RPMI8226 (cell line): ENCODE data around the gene BTBD2.

Source experiments
- DNase-seq: peaks from one replicate; pipeline ENCODE4 v3.0.0-alpha.2; 2015

The BTBD2 gene

DNA sequence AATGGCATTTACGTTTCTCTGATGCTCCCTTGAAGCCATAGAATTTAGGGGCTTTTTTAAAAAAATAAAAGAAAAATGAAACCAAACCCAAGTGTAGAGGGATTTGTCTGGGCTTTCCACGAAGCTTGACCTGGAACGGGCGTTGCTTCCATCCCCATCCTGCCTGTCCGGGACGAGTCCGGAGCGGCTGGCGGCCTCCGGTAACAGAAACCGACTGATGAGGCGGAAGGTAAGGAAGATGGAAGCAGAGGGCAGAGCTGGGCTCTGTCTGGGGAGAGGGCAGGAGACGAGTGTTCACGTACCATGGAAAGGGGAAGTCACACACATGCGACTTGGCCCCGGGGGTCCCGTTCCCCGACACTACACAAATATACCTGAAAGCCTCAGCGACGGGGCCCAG is 34.3 kb downstream of the BTBD2 start:
- DNase-seq, result no peak

DNA sequence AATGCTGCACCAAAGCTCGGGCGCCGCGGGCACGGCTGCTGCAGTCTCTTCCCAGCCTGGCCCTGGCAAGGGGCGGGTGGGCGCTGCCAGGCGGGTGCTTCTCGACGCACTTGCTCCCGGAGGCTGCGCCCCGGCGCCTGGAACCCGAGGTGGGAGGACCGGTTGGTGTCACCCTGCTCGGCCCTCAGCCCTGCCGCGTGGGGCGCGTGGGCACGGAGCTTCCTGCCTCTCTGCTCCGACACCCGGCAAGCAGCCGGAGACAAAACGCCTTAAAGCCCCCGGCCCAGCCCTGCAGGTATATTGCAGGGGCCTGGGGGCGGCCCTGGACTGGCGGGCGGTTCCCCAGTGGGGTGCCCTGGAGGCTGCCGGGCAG is 34.7 kb downstream of the BTBD2 start:
- no peak for DNase-seq

DNA sequence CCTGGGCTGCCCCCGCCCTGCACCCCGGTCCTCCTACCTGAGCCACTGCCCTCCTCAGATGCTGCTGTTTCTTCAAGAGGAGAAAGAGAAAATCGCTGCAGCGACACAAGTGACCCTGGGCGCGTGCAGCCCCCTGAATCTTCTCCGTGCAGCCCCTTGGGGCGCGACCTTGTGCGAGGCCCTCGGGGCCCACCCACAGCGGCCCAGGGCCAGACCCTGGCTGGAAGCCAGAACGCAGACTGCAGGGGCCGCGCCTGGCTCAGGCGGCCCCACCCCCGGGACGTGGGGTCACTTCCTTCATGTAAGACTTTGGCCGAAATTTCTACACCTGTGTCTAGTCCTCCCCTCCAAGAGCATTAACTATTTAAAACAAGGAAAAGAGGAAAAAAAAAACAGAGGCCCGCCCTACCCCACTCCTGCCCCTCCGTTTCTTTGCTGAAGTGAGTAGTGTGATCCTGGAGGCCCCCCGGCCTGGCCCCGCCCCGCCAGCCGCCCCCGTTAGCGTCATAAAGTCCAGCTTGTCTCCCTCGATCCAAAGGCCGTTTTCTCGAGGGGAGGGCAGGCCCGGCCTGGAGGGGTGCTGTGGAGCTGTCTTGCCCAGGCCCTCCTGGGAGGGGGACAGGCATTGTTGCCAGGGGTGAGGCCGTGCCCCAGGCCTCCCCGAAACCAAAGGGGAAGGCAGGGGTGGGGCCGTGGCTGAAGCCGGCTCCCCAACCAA is 35.3 kb downstream of the BTBD2 start:
- DNase-seq, result no peak

DNA sequence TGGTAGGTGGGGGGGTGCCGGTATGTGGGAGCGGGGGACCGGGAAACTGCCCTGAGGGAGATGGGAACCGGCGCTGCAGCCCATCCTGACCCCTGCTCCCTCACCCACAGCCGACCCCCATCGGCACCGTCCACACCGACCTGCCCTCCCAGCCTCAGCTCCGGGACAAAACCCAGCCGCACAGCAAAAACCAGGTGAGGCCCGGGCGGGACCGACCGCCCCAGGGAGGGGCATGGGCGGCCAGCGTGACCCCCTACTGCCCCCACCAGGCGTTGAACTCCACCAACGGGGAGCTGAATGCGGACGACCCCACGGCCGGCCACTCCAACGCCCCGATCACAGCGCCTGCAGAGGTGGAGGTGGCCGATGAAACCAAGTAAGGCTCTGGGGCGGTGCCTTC is 35.9 kb downstream of the BTBD2 start:
- DNase-seq, result no peak

DNA sequence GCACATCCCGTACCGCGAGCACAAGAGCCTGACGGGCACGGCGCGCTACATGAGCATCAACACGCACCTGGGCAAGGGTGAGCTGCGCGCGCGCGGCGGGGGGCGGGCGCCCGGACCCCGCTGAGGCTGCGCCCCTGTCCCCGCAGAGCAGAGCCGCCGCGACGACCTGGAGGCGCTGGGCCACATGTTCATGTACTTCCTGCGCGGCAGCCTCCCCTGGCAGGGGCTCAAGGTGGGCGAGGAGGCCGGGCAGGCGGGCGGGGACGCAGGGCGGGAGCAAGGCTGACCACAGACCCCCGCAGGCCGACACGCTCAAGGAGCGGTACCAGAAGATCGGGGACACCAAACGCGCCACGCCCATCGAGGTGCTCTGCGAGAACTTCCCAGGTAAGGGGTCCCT is 36.5 kb downstream of the BTBD2 start:
- DNase-seq, result no peak

DNA sequence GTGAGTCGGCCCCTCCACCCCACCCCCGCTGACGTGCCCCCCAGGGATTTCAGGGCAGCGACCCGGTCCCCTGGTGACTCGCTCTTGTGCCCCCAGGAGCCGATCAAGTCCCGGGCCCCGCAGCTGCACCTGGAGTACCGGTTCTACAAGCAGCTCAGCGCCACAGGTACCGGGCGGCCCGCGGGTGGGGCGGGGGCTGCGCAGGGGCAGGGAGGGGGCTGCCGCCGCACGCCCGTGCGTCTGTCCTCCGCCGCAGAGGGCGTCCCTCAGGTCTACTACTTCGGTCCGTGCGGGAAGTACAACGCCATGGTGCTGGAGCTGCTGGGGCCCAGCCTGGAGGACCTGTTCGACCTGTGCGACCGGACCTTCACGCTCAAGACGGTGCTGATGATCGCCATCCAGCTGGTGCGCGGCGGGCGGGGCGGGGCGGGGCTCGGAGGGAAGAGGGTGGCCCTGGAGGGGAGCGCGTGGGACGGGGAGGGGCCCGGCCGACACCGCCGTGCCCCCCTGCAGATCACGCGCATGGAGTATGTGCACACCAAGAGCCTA is 37.1 kb downstream of the BTBD2 start:
- no peak for DNase-seq

DNA sequence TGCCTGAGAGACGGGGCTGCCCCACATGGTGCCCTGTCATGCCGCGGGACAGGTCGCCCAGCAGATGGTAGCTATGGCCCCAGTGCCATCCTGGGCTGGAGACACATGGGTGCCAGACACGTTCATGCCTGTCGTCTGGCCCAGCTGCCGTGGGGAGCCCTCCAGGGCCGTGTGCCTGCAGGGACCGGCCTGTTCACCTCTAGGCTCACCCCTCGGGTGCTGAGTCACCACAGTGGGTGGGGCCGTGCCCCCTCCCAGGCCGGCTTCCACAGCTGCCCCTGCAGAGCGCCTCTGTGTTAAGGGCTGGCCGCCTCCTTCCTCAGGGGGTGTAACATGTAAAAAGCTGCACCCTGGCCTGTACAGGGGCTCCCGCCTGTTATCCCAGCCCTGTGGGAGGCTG is 38.4 kb downstream of the BTBD2 start:
- no peak for DNase-seq

DNA sequence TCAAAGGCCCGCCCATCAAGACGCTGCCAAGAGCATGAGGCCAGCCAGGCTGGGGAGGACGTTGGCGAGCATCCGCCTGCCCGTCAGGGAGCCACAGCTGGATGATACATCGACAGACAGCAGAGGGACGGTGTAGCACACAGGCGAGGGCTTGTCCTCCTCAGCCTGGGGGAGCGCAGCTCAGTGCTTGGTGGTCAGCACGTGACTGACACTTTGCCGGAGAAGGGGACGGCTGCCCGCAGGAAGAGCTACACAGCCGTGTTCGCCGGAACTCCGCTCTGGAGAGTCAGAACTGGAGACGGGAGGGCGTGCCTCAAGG is 40.4 kb downstream of the BTBD2 start:
- no peak for DNase-seq

DNA sequence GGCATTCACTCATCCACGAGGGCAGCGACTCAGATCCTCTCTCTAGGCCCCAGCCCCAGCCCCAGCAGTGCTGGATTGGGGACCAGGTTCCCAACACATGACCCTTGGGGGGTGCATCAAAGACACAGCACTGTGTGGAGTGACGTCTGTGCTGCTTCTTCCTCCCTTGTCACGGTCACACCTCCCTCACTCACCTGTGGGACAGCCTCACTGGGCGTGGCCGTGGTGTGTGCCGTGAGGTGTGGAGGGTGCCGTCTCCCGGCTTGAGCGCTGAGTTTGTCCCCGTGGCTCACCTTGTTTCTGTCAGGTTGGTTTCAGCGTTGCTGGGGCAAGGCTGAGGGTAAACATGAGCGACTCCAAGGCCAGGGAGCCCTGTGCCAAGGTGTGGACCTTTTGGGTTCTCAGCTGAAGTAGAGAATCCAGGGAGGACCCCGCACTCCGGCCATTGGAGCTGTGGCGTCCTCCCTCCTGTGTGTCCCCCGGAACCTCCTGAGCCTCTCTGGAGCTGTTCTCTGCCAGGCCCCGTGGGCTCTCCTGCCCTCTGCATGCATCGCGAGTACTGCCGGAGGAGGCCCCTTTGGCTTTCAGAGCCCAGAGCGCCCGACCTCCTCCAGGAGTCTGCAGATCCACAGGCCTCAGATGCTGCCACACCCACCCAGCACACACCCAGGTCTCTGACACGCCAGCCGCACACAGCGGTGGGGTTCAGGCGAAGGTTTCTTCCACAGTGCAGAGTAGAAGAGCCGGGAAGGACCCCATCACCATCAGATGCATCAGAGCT is 40.9 kb downstream of the BTBD2 start:
- no peak for DNase-seq

DNA sequence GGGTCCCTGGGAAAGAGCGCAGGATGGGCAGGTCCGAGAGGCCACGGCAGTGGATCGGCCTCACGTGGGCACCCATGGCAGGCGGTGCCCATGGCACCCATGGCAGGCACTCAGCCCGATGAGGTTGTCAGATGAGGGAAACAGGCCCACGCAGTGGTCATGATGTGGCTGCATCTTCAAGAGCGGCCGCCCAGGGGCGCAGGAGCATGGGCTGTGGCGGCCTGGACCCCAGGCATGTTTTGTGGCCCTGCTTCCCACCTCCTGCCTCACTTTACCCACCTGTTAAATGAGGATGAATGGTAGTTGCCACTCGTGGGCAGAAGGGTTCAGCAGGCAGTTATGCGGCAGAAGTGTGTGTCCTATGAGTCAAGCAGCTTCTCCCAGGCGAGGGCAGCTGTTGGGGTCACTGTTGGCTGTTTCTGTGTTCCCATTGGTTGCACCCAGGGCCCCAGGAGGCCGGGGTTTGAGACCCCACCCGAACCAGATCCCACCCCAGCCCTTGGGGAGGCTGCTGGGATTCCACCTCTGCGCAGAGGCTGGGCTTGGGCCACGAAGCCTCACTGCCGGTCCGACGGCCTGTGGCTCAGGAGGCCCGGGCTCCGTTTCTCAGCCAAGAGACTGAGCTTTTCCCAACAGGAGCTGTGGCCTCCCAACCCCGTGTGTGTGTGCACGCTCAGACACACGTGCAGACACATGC is 44.6 kb downstream of the BTBD2 start:
- no peak for DNase-seq

DNA sequence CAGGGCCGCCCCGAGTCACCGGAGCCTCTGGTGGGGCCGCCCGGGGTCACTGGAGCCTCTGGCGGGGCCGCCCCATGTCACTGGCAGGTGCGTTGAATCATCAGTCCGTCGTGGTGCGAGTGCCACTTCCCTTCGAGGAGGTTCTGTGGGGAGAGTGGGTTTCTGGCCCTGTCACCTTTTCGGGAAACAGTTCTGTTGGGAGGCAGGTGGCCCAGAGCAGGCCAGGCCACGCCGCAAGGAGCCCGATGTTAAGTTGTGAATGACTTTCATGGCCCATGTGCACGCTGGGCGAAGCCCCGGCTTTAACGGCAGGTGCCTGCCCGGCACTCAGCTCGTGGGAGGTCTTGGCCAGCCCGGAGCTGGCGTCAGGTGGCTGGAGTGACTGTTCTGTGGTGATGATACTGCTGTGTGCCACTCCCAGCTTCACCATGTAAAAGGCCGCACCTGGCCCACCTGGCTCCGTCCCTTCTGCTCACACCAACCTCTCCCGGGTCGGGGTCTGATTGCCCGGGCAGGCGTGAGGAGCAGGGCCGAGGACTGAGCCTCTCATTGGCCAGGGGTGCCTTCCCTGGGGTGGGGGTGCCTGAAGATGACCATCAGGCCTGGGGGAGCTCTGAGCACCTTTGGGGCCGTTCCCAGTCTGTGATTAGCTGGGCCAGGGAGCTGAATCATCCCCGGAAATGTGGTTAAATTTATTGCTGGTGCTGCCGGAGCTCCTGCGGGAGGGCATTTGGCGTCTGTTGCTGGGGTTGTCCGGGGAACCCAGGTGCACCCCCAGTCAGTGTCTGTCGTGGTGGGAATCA is 45.3 kb downstream of the BTBD2 start:
- no peak for DNase-seq

DNA sequence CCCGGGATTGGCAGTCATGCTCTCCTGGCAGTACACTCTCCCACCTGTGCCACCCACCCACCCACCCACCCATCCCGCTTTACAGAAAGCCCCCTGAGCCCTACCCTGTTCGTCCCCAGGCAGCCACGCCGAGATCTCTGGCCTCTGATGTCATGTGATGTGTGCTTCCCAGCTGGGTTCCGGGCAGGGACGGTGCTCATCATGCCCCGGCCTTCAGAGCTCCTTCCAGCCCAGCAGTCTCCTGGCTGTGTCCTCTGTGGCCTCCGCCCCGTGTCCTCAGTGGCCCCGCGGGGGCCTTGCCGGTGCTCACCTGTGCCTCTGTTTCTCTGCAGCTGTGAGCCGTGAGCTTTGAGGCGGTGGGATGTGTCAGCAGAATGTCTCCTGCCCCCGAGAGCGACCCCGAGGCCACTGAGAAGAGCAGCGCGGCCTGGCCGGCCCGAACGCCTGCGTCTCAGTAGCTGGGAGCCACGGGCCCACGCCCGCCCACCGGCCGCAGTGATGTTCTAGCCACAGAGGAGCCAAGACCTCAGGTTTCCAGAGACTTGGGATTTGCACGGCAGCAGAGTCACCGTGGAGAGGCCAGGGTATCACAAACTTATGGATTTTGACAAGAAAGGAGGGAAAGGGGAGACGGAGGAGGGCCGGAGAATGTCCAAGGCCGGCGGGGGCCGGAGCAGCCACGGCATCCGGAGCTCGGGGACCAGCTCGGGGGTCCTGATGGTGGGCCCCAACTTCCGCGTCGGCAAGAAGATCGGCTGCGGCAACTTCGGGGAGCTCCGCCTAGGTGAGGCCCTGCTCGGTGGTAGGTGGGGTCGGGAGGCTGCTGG is 46.1 kb downstream of the BTBD2 start:
- DNase-seq, result no peak

DNA sequence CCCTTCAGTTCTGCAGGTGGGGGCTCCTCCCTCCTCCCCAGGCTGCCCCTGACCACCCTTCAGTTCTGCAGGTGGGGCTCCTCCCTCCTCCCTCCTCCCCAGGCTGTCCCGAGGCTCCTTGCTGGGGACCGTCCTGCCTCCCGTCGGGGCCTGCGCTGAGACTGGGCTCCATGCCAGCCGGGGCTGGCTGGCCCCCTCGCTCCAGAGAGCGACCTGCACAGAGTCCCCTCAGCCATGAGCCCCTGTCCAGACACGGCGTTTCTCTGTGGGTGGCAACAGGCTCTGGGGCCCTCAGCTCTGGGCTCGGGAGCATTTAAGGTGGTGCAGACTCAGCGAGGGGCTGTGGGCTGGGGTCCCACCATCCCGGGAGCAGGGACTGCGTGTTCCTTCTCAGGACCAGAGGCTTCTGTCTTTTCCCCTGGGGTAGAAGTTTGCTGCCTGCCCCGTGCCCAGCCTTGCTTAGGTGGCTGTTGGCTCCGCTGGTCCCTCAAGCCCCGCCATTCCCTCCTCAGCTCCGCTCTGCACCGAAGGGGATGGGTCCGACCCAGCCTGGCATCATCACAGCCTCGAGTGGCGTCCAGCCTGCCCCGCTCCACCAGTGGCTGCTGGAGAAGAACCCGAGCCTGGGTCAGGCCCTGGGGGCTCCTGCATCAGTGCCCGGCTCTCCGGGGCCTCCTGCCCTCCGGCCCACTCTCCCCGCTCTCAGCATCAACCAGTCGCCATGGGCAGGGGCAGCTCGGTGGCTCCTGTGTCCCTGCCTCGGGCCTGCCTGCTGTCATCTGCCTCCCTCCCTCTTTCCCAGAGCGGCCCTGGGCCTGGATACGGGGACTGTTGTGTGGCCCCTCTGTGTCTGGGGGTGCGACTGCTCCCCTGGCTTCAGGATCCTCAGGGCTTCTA is 47.0 kb downstream of the BTBD2 start:
- DNase-seq, result no peak

DNA sequence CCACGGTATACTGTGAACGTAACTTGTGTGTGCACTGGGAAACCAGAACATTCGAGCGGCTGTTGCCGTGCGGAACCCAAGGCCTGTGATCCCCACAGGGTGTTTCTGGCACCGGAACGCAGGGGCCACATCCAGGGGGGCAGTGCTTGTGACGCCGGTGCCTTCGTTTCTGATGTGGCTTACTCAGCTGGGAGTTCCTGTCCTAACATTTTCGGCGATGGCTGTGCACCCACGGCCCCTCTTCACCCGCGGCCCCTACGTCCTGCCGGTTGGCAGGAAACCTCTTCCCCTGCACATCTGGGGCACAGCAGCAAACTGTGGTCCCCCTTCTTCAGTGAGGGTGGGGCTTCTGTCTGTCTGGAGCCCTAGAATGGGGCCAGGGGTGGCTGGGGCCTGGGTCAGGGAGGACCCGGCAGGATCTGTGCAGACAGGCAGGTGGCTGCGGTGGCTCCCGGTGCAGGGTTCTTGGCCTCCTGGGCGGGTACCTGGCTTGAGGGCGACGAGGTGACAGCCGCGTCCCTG is 48.4 kb downstream of the BTBD2 start:
- DNase-seq, result no peak

DNA sequence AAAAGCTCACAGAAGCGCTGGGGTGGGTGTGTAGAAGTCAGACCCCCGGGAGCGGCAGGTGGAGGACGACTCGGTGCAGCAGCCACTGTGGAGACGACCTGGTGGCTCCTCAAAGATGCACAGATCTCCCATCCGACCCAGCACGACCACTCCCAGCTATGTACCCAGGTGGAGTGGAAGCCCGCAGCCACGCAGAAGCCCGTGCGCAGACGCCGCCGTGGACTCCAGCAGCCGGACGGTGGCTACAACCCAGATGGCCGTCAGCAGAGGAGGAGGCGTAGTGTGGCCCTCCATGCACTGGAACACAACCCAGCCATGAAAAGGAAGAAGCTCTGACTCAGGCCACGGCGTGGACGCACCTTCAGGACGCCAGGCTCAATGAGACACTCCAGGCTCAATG is 52.8 kb downstream of the BTBD2 start:
- DNase-seq, result no peak

DNA sequence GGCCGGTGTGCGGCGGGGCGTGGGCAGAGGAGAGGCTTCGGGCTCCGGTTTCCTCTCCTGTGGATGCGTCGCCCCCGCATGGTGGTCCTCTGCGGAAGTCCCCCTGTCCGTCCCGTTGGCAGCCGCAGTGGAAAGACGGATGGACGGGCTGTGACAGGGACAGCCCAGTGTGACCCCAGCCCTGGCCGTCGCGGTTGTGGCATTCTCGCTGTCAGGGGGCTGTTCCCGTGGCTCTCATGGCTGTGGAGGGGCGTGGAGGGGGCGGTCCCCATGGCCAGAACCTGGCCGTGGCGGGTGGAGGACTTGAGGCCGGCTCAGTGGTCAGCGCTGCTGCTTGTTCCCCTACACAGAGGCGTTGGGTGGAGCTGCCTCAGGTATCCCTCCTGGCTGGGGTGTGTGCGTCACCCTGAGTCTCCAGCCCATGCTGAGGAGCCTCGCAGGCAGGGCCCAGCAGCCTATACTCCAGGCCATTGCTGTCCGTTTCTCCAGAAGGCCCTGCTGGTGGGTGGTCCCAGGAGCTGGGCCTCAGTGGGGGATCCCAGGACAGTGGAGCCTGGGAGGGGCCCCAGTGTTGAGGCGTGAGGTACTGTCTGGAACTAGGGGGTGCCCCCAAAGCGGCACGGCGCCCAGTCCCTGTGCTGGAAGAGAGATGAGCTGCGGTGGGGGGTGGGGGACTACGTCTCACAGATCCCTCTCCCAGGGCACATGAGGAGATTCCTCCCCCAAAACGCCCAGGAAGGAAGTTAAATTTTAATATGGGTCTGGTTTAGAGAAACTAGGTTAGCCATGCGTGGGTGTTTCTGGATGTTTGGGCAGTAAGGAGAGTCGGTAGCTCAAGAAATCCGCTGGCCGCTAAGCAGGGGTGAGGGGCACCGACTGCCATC is 54.3 kb downstream of the BTBD2 start:
- no peak for DNase-seq

DNA sequence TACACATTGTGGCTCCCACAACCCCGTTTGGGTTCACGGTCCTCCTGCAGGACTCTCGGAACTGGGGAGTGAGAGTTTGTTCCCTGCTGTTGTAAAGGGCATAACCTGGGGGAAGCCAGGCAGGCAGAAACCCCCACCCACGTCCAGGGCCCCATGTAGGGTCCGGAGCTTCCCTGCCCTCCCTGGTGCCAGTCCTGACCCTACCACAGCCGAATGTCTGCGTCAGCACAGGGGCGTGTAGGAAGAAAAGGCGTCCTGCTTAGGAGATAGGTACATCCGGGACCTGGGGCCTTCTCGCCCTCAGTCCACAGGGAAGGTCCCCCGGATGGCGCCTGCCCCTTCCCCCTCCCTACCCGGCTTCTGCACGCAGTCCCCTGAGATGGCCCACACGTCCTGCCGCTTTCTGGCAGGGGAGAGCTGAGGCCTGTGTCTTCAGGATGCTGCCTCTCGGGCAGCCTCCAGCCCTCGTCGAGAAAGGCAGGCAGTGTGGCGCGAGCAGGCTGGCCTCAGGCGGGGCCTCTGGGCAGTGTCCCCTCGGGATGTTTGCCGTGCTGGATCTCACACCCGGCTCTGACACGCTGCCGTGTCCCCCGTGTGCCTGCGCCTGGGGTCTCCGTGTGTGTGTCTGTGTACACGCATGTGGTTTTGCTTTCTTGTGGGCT is 55.5 kb downstream of the BTBD2 start:
- DNase-seq, result no peak

DNA sequence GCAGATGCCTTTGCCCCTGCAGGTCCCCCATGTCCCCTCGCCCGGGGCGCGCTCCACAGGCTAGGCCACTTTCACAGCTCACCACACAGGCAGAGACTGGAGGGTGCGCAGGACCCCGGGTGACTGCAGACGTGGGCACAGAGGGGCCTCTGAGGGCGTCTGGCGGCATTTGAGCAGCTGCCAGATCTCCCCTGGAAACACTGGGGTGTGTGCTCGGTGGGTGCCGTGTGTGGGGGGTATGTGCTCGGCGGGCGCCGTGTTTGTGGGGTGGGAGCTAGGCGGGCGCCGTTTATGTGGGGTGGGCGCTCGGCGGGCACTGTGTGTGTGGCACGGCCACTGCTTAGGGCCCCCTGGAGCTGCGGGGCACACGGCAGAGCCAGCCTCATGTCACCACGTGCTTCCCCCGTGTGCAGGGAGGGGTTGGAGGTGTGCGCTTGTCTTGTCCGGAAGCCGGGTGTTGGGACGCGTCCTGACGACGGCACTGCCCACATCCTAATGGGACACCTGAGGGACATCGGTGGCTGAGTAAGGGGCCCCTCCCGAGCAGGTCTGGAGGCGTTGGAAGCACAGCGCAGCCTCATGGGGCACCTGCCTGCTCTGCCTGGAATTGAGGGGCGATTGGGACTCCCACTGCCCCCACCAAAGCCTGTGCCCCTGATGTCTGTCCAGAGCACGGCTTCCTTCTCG is 57.8 kb downstream of the BTBD2 start:
- DNase-seq, result no peak
